GM12891 (cell line): ENCODE results near the gene SMURF2.
"Not testable (repeated sequence)": the region's sequence is repeated elsewhere in the genome, so short reads cannot be mapped to it uniquely, and the experiment has no call there.

Experiments used
- PAX5 ChIP-seq: IDR thresholded peaks from 2 replicates; pipeline ENCODE4 v1.6.1; 2011; ENCODE audit warnings: low read length, moderate library complexity, mild to moderate bottlenecking; ENCODE audit not compliant: insufficient read depth, severe bottlenecking
- POLR2A ChIP-seq: IDR thresholded peaks from 2 replicates; pipeline ENCODE4 v1.6.1; 2011; ENCODE audit warnings: low read depth, low read length, control low read depth
- POLR2AphosphoS5 ChIP-seq: IDR thresholded peaks from 2 replicates; pipeline ENCODE4 v1.6.1; 2011; ENCODE audit warnings: low read depth, low read length, control low read depth
- SPI1 ChIP-seq: IDR thresholded peaks from 2 replicates; pipeline ENCODE4 v1.6.1; 2011; ENCODE audit warnings: low read depth, low read length, control low read depth
- TAF1 ChIP-seq: IDR thresholded peaks from 2 replicates; pipeline ENCODE4 v1.6.1; 2011; ENCODE audit warnings: low read depth, low read length, control low read depth

DNA sequence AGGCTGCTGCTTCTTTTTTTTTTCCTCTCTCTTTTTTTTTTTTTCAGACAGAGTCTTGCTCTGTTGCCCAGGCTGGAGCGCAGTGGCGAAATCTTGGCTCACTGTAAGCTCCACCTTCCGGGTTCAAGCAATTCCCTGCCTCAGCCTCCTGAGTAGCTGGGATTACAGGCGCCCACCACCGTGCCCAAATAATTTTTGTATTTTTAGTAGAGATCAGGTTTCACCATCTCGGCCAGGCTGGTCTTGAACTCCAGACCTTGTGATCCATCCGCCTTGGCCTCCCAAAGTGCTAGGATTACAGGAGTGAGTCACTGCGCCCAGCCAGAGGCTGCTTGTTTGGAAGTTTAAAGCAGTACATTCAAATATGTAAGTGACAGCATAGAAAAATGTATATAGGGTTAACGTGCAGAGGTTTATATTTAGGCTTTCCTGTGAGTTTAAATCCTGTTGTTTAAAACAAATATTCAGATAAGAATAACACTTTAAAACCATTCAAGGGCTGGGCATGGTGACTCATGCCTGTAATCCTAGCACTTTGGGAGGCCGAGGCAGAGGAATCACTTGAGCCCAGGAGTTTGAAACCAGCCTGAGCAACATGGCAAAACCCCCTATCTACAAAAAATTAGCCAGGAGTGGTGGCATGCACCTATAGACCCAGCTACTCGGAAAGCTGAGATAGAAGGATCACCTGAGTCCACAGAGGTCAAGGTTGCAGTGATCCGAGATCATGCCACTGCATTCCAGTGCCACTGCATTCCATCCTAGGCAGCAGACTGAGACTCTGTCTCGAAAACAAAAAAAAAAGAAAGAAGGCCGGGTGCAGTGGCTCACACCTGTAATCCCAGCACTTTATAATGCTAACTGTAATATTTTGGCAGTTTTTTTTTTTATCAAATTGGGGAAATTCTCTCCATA, 6.0 kb upstream of the SMURF2 start:
- not testable (repeated sequence) for TF ChIP-seq SPI1, POLR2A, POLR2AphosphoS5, TAF1, PAX5
